A673 (cell line): Measurements from ENCODE around the gene HBA1.
"Not testable (repeated sequence)": the region's sequence is repeated elsewhere in the genome, so short reads cannot be mapped to it uniquely, and the experiment has no call there.

Source experiments
- CTCF ChIP-seq: fragments of 300-800, 200-600 bp; sonication (generic); conservative IDR thresholded peaks from 2 replicates; pipeline ENCODE4 v1.5.1; 2017; ENCODE audit warnings: low read depth, mild to moderate bottlenecking, antibody characterized with exemption, low read length, moderate library complexity, mixed read lengths
- EZH2 ChIP-seq: fragments of 200-600 bp; sonication (generic); IDR thresholded peaks from 2 replicates; pipeline ENCODE4 v1.6.1; 2017; ENCODE audit warnings: borderline replicate concordance, low read depth, mild to moderate bottlenecking, mixed read lengths, antibody characterized with exemption, low read length; ENCODE audit not compliant: poor library complexity, severe bottlenecking

DNA sequence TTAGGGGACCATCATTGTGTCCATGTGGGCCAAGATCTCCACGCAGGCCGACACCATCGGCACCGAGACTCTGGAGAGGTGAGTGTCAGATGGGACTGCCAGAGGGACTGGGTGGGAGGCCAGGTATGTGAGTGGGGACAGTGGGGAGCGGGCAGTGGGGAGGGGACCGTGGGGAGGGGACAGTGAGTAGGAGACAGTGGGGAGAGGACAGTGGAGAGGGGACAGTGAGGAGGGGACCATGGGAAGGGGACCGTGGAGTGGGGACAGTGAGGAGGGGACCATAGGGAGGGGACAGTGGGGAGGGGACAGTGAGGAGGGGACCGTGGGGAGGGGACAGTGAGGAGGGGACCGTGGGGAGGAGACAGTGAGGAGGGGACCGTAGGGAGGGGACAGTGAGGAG, 13.3 kb upstream of the HBA1 start:
- not testable (repeated sequence) for TF ChIP-seq CTCF, EZH2
